GM19452 (cell line): ENCODE data around the gene ADCY9.
"Not testable (repeated sequence)": the region's sequence is repeated elsewhere in the genome, so short reads cannot be mapped to it uniquely, and the experiment has no call there.

Source experiments
- ATAC-seq: cut with Tn5 transposase; IDR thresholded peaks from one replicate; pipeline ENCODE4 v1.9.1; 2021; ENCODE audit not compliant: unreplicated experiment

The ADCY9 gene

DNA sequence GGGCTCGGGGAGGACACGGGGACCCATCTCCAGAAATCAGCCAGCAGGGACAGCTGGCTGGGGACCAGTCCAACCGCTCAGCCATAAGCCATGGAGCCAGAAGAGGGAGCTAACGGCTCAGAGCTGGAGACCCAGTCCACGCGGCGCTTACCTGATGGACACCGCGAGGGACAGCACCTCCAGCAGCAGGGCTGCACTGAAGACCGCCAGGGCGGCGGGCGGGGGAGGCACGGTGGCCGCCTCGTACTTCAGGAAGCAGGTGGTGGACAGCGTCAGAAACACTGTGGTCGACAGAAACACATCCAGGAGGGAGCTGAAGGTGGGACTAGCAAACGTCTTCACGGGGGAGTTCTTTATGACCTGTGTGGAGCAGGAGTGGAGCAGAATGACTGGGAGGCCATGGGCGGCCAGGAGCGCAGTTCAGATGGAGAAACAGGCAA, 133.1 kb downstream of the ADCY9 start:
- ATAC-seq, result no peak

DNA sequence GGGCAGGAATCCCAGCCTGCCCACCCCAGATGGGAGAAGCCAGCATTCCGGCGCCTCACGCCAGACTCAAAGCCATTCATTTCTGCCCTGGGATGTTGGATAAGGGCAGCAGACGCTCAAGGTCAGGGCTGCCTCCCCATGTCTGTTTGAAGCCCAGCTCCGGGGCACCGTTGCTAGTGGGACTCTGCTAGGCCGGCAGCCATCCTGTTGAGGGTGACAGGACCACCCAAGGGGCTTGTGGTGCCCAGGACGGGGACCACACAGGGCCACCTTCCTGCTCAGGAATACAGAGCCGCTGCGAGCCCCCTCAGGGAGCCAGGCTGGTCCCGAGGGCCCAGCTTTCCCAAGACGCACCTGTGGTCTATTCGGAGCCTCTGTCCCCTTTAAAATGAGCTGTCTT, 134.0 kb downstream of the ADCY9 start:
- ATAC-seq, result no peak

DNA sequence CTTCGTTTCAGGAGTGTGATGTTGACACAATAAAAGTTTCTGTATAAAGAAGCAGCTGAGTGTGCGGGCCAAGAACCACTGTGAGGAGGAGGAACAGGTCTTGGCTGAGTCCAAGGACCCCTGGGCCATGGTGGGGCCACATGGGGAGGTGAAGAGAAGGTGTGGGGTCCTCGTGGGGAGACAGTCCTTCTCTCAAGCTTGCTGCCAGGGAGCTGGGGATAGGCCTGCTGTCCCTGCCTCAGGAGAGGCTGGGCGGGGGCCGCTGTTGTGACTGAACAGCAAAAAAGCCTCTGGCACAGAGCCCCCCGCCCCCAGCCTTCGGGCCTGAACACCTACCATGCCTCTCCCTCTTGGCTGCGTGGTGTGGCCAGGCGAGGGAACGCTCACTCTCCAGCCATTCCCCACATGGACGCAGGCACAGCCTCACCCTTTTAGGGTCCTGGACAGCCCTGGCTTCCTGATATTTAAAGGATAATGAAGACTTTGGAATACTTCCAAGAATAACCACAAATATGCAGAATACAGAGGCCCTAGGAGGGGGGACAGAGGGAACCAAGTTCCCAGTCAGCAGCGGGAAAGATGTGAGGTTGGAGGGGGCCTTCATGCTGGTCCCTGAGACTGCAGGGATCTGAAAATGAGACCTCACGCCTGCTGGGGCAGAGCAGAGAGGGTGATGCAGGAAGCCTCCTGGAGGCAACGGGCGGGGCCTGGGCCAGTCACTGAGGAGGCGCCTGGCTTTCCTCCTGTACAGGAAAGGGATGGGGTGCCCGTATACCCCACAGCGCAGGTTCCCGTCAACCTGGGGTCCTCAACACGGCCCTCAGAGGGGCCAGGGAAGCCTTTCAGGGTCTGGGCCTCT, 135.8 kb downstream of the ADCY9 start:
- ATAC-seq, result no peak

DNA sequence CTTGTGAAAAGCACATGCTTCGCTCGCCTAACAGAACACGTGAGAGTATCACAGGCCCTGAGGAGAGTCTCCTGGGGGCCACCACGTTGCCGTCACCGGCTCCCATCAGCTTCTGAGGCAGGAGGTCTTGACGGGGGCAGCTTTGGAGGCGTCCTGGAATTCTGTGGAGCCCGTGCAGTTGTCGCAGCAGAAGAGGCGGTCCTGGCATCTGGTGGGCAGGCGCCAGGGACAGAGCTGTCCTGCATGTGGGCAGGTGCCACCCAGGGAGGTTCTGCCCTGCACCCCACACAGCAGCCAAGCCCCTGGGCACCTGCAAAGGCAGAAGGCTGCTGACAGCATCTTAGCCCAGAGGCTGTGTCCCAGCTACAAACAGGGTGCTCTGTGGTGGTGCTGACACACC, 136.7 kb downstream of the ADCY9 start:
- ATAC-seq, result no peak

DNA sequence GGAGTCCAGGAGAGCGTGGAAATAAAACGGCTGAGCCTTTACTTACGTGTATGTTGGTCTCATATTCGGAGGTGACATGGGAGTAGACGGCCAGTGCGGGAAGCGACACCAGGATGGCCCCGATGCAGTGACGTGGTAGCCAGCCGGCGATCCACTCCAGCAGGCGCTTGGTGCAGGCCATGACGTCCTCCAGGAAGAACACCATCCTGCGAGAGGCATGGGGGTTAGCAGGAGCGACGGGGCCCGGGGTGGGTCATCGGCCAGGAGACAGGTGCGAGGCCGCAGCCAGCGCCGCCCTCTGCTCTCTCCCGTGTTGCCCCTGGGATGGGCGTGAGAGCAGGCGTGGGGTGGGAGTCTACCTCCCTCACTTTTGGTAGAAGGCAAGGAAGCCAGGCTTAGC, 137.2 kb downstream of the ADCY9 start:
- ATAC-seq, result no peak

DNA sequence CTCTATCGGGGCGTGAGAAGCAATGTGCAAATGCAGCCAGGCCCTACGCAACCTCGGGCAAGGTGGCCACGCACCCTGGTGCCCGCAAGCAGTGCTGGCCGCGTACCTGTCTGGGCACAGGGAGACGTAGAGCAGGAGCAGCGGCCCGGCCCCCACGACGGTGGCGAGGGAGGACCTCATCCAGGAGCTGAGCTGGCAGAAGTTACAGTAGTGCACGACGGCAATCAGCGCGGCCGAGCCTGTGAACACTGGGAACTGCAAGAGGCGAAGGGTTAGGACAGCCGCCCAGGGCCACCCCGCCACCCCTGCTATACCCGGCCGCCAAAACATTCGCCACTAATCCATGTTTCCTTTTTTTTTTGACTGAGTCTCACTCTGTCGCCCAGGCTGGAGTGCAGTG, 138.9 kb downstream of the ADCY9 start:
- ATAC-seq, result no peak

DNA sequence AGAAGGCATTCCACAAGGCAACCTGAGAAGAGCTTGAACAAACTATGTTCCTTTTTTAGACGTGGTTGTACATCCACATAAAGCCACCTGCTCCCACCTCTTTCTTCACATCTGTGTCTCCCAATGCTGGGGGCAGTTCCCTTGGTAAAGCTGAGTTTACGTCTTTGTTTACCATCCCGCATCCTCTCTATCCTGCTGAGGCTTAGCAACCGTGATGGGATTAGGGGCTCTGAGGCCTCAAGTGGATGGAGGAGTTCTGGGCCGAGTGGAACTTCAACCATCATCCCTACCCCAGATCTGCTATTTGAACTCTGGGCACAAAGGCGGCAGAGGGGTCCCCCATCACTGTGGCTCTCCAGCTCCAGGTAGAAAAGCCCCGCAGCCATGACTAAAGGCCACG, 141.5 kb downstream of the ADCY9 start:
- no peak for ATAC-seq

DNA sequence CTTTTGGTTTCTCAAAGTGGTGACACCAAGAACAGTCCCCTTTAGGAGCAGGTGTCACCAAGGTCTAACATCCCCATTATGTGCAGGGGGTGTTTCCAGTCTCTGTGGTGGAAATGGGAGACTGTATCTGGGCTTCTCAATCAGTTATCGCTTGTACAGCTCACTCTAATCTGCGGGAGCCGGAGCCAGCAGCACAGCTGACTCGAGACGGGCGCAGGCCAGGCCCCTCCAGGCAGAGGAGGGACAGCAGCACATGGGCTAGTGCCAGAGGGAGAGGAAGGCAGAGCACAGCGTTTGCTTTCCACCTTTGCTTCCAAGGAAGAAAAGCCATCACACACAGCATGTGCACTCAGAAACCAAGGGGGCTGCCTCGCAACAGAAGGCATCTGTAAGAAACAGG, 144.5 kb downstream of the ADCY9 start:
- no peak for ATAC-seq

DNA sequence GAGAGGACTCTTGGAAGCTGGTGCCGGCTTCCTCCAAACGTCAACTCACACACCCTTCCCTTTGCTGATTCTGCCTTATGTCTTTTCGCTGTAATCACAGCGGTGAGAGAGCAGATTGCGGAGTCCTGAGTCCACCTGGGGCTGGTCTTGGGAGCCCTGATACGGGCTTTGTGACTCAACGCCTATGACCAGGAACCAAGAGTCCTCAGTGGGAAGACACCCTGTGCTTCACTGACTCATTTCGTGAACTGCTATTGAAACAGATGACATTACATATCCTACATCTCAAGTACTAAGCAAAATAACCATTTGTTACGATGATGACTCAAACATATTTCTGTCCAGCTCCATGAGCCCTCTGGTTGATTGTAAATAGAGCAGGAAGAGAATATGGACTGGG, 145.0 kb downstream of the ADCY9 start:
- ATAC-seq, result no peak

DNA sequence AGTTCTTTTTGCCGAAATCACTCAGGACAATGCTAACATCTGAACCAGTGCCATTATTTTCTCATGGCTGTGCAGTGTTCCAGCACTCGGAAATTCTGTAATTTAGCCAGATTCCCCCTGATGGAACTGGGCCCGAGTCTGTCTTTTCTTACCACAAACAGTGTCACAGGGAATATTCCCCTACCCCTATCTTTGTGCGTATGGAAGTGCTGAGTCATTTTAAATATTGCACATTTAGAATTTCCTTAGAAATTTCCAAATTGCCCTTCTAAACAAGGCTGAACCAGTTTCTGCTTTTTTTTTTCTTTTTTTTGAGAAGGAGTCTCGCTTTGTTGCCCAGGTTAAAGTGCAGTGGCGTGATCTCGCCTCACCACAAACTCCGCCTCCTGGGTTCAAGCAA, 147.7 kb downstream of the ADCY9 start:
- no peak for ATAC-seq

DNA sequence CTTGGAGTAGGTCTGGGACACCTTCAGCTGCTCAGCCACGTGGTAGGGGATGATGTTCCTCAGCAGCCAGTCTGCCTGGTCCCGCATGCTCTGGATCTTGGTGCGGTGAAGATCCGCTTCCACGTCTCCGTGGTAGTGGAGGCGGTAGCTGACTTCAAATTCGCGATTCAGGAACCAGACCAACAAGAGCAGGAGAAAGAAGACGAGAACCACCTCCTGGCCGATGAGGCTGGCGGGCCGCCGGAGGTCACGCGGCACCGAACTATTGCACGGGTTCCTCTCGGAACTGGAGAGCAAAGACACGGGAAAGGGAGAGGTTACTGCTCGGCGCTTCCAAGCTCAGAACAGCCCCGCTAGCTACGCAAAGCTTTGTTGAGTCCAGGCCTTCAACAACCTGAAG, 149.6 kb downstream of the ADCY9 start:
- ATAC-seq, result no peak

DNA sequence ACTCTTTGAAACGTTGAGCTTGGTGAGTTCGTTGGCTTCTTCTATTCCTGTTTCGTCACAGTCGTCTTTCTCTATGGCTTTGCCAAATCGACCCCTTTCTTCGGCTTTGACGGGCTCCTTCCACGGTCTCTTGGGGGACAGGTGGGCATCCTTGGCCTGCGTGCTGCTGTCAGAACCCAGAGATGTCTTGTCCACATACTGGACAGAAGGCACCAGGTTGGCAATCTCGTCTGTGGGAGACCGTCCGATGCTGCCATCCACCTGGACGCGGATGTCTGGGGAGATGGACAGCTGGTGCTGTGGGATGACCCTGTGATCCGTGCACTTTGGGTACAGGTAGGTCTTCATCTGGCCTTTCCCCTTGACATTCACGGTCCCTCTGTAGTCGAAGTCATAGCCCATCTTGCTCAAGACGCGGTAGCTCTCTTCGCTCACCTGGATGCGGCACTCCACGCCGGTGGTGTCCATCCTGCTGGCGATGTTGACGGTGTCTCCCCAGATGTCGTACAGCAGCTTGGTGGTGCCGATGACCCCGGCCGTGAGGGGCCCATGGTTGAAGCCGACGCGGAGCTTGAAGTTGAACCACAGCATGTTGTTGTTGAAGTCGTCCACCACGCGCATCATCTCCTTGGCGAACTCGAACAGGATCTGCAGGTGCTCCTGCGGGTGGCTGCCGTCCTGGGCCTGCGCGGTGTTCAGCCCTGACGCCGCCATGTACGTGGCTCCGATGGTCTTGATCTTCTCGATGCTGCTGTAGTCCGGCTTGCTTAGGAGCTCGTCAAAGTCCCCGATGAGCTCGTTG, 150.3 kb downstream of the ADCY9 start:
- ATAC-seq, result no peak

DNA sequence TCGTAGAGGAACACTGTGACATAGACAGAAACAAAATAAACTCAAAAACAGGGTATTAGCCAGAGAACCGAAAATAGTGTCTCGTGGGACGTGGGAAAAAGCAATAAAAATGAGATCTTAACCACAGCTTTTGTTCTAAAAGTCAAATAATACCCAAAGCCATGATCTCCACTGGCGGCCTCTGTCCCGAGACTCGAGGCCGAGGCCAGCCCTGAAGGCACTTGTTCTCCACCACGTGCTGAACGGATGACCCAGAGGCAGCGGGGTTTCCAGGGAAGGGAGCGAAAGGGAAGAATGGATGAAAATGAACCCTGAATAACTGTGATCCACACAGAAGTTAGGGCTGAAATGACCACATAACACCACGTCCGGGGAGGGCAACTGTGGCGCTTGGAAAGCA, 150.9 kb downstream of the ADCY9 start:
- ATAC-seq, result no peak

DNA sequence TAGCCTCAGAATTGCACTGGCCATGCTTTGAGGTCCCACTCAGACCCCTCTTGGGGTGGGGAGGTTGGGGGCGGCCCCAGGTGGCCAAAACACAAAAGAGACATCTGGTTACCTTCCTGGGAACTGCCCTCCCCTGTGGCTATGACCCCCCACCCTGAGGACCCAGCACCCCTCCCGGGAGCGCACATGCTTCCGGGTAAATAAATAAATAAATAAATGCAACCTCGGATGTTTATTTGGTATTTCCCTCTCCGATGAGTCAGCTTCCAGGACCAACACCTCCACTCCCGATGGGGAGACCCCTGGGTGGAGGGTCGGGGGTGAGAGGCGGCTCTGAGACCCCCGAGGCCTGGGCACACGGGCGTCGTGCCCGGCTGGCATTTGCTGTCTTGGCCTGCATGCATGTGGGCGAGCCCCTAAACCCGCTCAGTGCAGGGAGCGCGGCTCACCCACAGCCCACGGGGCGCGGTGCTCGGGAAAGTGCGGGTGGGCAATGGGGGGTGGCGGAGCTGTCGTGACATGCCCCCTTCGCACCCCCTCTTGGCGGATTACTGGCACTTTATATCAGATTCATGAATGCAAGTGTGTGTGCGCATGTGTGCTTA, 151.5 kb downstream of the ADCY9 start:
- ATAC-seq, result no peak

DNA sequence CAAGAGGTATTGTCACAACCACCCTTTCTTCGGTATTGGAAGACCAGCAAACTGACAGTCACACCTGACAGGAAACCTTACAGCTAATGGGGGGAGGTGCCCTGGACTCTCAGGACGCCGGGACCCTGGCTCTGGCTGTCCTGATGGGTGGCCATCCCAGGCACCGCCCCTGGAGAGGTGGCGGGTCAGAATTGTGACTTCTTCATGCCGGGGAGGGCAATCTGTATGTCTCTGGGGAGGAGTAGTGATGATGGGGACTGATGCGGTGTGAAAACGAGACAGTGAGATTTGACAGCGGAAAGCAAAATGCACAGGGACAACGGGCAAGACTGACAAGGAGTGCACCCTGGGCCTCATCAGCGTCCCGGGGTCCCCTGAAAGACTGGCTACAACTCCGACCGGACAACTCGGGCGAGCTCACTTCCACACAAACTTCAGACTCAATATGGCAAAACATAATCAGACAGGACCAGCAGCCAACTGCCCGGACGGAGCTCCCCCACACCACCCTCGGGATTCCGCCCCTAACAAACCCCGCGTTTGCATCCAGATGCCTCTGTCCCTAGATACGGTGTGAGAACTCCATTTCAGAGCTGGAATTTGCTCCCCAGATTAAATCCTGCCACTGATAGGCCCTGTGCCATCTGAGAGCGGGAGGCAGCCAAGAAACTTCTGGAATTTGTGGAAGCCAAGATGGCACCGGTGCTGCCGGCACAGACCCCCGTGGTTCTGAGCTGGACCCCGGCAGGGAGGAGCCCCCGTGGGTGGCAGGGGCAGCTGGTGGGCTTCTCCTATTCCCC, 152.2 kb downstream of the ADCY9 start:
- no peak for ATAC-seq

DNA sequence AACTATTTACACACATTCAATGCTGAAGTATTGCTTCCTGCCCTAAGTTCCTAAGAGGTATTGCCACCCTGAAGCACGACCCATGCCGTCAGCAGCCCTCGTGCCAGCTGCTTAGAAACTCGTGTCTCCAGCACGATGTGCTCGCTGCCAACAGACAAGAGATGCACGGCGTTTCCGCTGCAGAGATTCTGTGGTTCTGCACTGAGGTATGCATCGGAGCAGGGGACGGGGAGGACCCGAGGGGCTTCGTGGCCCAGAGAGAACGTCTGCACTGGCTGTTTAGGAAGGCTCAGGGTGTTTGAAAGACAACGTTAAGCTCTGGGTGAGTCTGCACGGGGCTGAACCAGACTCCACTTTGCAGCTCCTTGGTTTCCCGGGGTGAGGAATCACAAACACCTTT, 153.0 kb downstream of the ADCY9 start:
- ATAC-seq, result no peak

DNA sequence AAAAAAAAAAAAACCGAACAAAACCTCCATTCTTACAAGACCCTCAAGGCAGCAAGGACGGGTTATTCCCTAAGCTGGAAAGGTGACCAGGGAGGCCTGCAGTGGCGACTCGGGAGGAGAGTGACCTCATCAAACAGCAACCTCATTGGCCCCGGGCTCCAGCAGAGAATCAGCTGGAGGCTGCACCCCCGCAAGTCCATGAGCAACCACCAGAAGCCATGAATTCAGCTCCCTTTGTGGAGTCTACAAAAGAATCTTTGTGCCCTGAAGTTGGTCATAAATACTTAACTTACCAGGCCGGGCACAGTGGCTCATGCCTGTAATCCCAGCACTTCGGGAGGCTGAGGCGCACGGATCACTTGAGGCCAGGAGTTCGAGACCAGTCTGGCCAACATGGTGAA, 154.8 kb downstream of the ADCY9 start:
- no peak for ATAC-seq

DNA sequence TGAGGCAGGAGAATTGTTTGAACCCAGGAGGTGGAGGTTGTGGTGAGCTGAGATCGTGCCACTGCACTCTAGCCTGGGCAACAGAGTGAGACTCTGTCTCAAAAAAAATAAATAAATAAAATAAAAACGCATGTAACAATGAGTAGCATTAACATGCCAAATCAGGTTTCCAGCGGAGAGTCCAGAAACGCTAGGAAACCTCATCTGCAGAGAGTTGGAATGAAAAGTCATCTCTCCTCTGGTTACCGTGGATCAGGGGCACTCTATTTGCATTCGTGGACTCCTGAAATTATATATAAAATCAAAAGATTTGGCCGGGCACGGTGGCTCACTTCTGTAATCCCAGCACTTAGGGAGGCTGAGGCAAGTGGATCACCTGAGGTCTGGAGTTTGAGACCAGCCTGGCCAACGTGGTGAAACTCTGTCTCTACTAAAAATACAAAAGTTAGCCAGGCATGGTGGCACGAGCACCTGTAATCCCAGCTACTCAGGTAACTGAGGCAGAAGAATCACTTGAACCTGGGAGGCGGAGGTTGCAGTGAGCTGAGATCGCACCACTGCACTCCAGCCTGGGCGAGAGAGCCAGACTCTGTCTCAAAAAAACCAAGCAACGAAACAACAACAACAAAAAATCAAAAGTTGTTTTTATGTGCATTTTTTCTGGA, 156.2 kb downstream of the ADCY9 start:
- not testable (repeated sequence) for ATAC-seq

DNA sequence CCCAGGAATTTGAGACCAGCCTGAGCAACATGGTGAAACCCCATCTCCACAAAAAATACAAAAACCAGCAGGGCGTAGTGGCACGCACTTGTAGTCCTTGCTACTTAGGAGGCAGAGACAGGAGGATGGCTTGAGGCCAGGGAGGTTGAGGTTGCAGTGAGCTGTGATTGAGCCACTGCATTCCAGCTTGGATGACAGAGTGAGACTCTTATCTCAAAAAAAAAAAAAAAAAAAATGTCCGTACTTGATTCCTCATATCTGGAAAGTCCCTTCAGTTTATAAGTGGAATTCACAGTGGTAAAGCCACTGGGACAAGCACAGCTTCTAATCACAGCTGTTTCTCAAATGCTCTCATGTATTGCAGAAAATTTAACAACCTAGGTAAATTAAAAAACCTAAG, 157.1 kb downstream of the ADCY9 start:
- ATAC-seq, result no peak

DNA sequence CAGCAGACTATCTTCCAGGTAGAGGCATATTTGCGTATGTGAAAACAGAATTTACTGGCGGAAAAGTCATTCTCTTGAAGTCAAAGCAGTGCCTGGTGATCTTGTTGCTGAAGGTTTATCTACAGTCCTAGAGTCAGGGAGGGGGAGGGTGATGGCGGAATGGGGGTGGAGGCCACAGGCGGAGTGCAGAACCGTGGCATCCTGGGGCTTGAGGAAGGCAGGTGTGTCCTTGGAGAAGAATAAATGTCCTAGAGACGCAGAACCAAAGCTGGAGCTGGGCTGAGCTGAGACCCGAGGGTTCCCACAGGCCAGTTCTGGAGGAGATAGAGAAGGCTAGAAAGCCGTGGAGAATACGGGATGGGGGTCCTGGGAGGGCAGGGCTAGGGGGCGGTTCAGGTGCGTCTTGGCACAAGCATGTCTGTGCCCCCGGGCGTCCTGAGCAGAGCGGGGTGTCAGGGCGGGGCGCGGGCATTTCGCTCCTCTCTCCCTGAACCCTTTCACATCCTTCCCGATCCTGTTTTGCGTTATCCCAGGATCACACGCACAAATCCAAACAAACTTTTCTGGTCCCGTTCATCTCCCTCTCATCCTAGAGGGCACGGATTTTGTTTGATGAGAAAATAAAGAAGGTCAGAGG, 158.8 kb downstream of the ADCY9 start:
- ATAC-seq, result no peak
